Erythroblast (primary cell): ENCODE data around the gene TMEM269.

Experiments
- GATA1 ChIP-seq: IDR thresholded peaks from 2 replicates; pipeline ENCODE4 v1.6.1; 2011; ENCODE audit warnings: low read depth, mild to moderate bottlenecking, control low read depth, low read length, moderate library complexity
- POLR2A ChIP-seq: IDR thresholded peaks from 2 replicates; pipeline ENCODE4 v1.6.1; 2011; ENCODE audit warnings: mild to moderate bottlenecking, low read length

DNA sequence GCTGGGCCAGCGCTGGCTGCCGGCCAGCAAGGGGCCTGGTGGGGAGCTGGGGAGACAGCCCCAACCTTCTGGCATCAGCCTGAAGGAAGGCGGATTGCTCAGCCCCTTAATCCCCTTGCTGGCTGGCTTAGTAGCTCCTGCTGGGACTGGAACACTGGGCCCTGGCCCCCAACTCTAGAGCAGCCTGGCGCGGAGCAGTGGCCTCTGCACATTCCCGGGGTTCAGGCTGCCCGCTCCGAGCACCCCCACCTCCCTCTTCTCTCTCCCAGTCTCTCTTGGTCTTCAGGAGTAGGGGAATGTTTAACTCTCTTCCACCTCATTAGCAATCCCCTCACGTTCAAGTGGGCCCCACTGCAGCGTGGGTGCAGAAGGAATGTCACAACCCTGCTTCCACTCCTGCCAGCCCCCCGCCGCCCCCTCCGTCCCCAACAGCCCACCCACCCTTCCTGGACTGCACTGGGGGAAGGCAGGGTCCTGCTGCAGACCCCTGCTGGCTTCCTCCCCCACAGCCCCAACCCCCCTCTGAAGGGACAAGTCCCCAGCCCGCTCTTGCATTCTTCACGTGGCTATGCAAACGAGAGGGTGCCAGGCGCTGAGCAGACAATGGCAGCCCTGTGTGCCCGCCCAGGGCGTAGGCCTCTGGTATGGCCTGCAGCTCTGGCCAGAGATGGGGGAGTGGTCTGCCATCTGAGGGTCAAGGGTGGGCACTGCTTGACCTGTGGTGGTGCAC is 43.8 kb upstream of the TMEM269 start:
- TF ChIP-seq POLR2A, result no peak
- no peak for TF ChIP-seq GATA1
